CD4-positive, alpha-beta T cell treated with Interferon gamma for 1 hour (primary cell): ENCODE results near the gene GRIP1.

Experiments
- DNase-seq: peaks from one replicate; pipeline ENCODE4 v3.0.0-alpha.2; 2020

The GRIP1 gene

GRCh38 chr12:66638666-66639065, 40.2 kb downstream of the GRIP1 start:
- no peak for DNase-seq

GRCh38 chr12:66637699-66638301, 41.1 kb downstream of the GRIP1 start:
- DNase-seq, result no peak

- no peak for DNase-seq
Measured at GRCh38 chr12:66636771-66637170, 42.1 kb downstream of the GRIP1 start.

- no peak for DNase-seq
Measured at GRCh38 chr12:66633676-66634075, 45.2 kb downstream of the GRIP1 start.

- no peak for DNase-seq
Measured at GRCh38 chr12:66629138-66629870, 49.6 kb downstream of the GRIP1 start.

- no peak for DNase-seq
Measured at GRCh38 chr12:66627988-66628317, 50.9 kb downstream of the GRIP1 start.

GRCh38 chr12:66627270-66627987, 51.4 kb downstream of the GRIP1 start:
- DNase-seq, result no peak

GRCh38 chr12:66624806-66625205, 54.1 kb downstream of the GRIP1 start:
- DNase-seq, result no peak

- no peak for DNase-seq
Measured at GRCh38 chr12:66623455-66623854, 55.4 kb downstream of the GRIP1 start.

GRCh38 chr12:66620688-66621087, 58.2 kb downstream of the GRIP1 start:
- DNase-seq, result no peak

- no peak for DNase-seq
Measured at GRCh38 chr12:66620026-66620425, 58.9 kb downstream of the GRIP1 start.

GRCh38 chr12:66617991-66618390, 60.9 kb downstream of the GRIP1 start:
- DNase-seq, result no peak

GRCh38 chr12:66612090-66612775, 66.6 kb downstream of the GRIP1 start:
- no peak for DNase-seq

GRCh38 chr12:66607147-66607546, 71.7 kb downstream of the GRIP1 start:
- no peak for DNase-seq

- DNase-seq, result no peak
Measured at GRCh38 chr12:66605293-66605692, 73.6 kb downstream of the GRIP1 start.

GRCh38 chr12:66603981-66604479, 74.8 kb downstream of the GRIP1 start:
- DNase-seq, result no peak

GRCh38 chr12:66603461-66603860, 75.4 kb downstream of the GRIP1 start:
- no peak for DNase-seq

GRCh38 chr12:66602483-66603143, 76.3 kb downstream of the GRIP1 start:
- no peak for DNase-seq

- no peak for DNase-seq
Measured at GRCh38 chr12:66600903-66601302, 78.0 kb downstream of the GRIP1 start.

- DNase-seq, result no peak
Measured at GRCh38 chr12:66599816-66600215, 79.1 kb downstream of the GRIP1 start.

GRCh38 chr12:66598608-66599007, 80.3 kb downstream of the GRIP1 start:
- no peak for DNase-seq

- no peak for DNase-seq
Measured at GRCh38 chr12:66598079-66598478, 80.8 kb downstream of the GRIP1 start.

GRCh38 chr12:66596199-66596598, 82.7 kb downstream of the GRIP1 start:
- DNase-seq, result no peak
